ENCODE data around the gene PTPRM. TPM values are rescaled to one million over a fixed set of nuclear protein-coding genes. Genes with fewer than 3 reads are reported as not detected.

Gene PTPRM
- total RNA-seq, 2 experiments from 2014 or later, result 2.1 to 3.0 TPM

DNA sequence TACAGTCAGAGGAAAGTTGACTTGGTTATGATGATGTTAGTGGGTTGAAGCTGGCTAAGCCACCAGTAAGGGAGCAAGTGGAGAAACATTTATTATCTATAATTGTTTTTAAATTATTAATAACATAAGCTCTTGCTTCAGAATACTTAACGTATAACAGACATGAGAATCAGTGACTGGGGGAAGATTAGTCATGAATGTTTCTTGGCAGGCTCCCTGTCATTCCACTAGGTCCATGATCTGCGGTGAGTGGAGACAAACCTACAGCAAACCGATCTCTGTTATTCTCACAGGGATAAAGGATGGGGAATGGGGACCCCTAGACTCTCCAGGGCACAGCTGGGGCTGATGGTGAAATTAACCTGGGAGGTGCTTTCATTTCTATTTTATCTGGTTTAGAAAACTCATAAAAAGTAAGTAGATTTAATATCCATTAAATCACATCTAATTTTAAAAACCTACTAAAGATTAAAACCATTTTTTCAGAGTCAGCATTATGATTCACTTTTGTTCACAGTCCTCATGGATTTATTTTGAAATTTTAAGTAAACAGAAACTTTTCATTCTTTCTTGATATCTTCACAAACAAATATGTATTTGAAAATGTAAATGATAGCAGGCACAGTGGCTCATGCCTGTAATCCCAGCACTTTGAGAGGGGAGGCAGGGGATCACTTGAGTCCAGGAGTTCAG lies 420.3 kb downstream of the PTPRM start:
- H3K27ac Mint-ChIP-seq, result no peak overlapping the region
- intact Hi-C loops (cut with micrococcal nuclease), result no loop called here
- DNase-seq (no peak), ATAC-seq (no peak)
- H3K36me3 Mint-ChIP-seq (ENCODE audit: low read depth), result no peaks in the 10 kb centered on the region
- CTCF ChIA-PET, result no interaction called here
- H3K4me1 Mint-ChIP-seq (ENCODE audit: low read depth), result no peaks in the 10 kb centered on the region
- H3K27me3 Mint-ChIP-seq, result peaks cover 4% of the 10 kb centered on the region
- peaks cover 8% of the 10 kb centered on the region for H3K9me3 Mint-ChIP-seq
- H3K4me3 Mint-ChIP-seq, result no peak overlapping the region
- TF ChIP-seq, protein P1, sequence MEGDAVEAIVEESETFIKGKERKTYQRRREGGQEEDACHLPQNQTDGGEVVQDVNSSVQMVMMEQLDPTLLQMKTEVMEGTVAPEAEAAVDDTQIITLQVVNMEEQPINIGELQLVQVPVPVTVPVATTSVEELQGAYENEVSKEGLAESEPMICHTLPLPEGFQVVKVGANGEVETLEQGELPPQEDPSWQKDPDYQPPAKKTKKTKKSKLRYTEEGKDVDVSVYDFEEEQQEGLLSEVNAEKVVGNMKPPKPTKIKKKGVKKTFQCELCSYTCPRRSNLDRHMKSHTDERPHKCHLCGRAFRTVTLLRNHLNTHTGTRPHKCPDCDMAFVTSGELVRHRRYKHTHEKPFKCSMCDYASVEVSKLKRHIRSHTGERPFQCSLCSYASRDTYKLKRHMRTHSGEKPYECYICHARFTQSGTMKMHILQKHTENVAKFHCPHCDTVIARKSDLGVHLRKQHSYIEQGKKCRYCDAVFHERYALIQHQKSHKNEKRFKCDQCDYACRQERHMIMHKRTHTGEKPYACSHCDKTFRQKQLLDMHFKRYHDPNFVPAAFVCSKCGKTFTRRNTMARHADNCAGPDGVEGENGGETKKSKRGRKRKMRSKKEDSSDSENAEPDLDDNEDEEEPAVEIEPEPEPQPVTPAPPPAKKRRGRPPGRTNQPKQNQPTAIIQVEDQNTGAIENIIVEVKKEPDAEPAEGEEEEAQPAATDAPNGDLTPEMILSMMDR (IDR thresholded peaks at IDR 0.05), result no peak
- POLR2A ChIA-PET, result no interaction called here

DNA sequence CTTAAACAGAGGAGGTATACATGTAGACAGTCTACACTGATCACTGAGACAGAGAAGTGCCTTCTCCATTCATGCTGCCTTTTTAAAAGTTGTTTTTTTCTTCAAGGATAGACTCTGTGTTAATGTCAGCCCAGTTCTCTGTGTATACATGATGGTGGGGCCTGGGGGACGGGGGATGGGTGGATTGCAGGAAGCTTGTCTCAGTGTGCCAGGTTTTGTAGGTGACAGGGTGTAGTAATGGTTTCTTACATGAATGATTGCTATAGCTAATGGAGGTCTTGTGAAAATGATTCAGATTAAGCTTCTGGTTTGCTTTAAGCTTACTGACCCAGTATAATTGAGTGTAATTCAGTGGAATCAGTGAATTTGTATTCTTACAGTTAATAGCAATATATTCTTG lies 423.6 kb downstream of the PTPRM start:
- Mint-ChIP-seq H3K27ac (no peak overlapping the region), H3K4me1 (ENCODE audit: low read depth) (no peaks in the 10 kb centered on the region), H3K27me3 (peaks cover 4% of the 10 kb centered on the region), H3K36me3 (ENCODE audit: low read depth) (no peaks in the 10 kb centered on the region), H3K4me3 (no peak overlapping the region), H3K9me3 (peaks cover 16% of the 10 kb centered on the region)
- POLR2A ChIA-PET, result no interaction called here
- ATAC-seq (no peak), DNase-seq (no peak)
- intact Hi-C loops (cut with micrococcal nuclease), result no loop called here
- CTCF ChIA-PET, result no interaction called here
- TF ChIP-seq, protein P1 (IDR thresholded peaks at IDR 0.05), result no peak

DNA sequence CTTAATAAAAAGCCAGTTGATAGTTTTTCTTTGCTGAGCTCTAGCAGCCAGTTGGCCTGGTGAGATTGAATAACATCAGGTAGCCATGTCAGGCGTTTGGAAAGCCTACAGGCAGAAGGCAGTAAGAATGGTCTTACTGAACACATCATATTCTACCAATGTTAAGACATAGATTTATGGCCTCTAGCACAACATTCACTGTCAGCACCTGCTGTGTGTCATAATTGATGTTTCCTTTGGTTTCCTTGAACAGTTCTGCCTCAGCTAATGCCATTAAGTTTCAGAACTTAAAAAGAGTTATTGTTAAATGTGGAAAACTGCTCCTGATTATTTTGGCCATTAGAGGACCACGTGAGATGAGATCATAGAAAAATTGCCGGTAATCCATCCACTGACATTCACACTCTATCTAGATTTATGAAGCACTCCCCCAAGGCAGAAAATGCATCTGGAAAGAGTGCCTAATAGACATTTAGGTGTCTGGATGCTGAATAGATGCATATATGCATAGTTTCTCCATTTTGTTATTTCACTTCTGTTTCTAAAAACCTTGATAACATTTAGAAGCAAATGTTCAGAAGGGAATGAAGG lies 434.7 kb downstream of the PTPRM start:
- no peaks in the 10 kb centered on the region for H3K9me3 Mint-ChIP-seq
- ChIA-PET POLR2A (no interaction called here), CTCF (no interaction called here)
- H3K27ac Mint-ChIP-seq, result no peak overlapping the region
- DNase-seq, result no peak
- H3K27me3 Mint-ChIP-seq, result no peaks in the 10 kb centered on the region
- no peaks in the 10 kb centered on the region for H3K4me1 Mint-ChIP-seq (ENCODE audit: low read depth)
- intact Hi-C loops (cut with micrococcal nuclease), result loop anchor here (10.0 kb wide), 1 partner anchor 63 kb away; no protein-coding TSS in a partner anchor
- H3K36me3 Mint-ChIP-seq (ENCODE audit: low read depth), result no peaks in the 10 kb centered on the region
- no peak overlapping the region for H3K4me3 Mint-ChIP-seq
- no peak for ATAC-seq
- TF ChIP-seq, protein P1 (IDR thresholded peaks at IDR 0.05), result no peak

DNA sequence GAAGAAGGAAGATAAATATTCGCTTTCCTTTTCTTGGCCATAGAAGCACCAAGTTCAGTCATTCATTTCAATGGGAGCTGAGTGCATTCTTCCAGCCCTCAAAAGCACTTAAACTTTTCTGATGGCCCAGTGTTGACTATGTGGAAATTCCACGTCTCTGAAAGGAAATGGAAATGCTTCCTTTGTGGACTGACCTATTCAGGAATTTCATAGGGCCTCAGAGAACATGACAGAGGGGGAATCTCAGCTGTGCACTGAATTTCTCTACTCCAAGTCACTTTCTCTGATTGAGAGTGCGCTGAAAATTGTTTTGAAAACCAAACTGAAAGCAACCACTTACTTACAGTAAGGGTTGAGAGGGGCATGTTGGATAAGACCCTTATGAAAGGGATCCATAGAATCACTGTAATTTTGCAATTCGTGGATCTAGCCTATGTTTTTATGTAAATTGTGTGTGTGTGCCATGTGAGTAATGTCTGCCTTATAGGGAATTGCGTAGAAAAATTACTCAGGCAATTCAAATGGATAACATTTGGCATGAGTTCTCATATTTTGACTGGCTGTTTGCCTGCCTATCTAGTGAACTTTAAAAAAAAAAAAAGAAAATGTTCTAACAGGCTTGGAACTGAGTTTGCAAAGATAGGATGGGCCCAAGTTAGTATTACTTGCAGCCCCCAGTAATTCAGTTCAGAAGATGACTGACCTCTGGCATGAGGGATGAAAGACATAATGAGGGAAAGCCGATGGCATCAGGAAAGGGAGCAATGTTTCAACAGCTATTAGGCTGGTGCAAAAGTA lies 437.0 kb downstream of the PTPRM start:
- H3K27ac Mint-ChIP-seq, result no peak overlapping the region
- no peak for DNase-seq
- TF ChIP-seq, protein P1 (IDR thresholded peaks at IDR 0.05), result no peak
- H3K27me3 Mint-ChIP-seq, result no peaks in the 10 kb centered on the region
- POLR2A ChIA-PET, result no interaction called here
- H3K4me1 Mint-ChIP-seq (ENCODE audit: low read depth), result no peaks in the 10 kb centered on the region
- no peak for ATAC-seq
- H3K4me3 Mint-ChIP-seq, result no peak overlapping the region
- intact Hi-C loops (cut with micrococcal nuclease), result loop anchor here (10.0 kb wide), 1 partner anchor 61 kb away; no protein-coding TSS in a partner anchor
- H3K36me3 Mint-ChIP-seq (ENCODE audit: low read depth), result no peaks in the 10 kb centered on the region
- CTCF ChIA-PET, result no interaction called here
- H3K9me3 Mint-ChIP-seq, result no peaks in the 10 kb centered on the region

DNA sequence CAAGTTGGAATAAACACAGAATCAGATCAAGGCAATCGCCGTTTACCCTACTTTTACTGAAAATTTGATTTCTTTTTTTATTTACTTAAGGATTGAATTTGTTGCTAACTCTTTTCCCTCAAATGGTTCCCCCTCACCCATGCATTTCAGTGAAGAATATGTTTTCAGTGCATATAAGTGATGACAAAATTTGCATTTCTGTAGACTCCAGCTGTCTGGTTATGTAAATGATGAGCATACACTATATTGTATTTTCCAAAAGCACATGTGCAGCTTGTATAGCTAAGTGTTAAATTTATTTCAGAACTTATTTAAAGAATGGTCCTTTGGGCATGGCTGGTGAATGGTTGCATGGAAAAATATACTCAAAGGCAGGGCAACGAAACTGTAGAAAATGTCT lies 437.7 kb downstream of the PTPRM start:
- ATAC-seq (no peak), DNase-seq (no peak)
- ChIA-PET POLR2A (no interaction called here), CTCF (no interaction called here)
- no peaks in the 10 kb centered on the region for H3K9me3 Mint-ChIP-seq
- no peak overlapping the region for H3K27ac Mint-ChIP-seq
- TF ChIP-seq, protein P1 (IDR thresholded peaks at IDR 0.05), result no peak
- H3K4me3 Mint-ChIP-seq, result no peak overlapping the region
- H3K27me3 Mint-ChIP-seq, result no peaks in the 10 kb centered on the region
- no peaks in the 10 kb centered on the region for H3K4me1 Mint-ChIP-seq (ENCODE audit: low read depth)
- no peaks in the 10 kb centered on the region for H3K36me3 Mint-ChIP-seq (ENCODE audit: low read depth)
- intact Hi-C loops (cut with micrococcal nuclease), result loop anchor here (10.0 kb wide), 1 partner anchor 60 kb away; no protein-coding TSS in a partner anchor

Data from activated CD8-positive, alpha-beta T cell treated with anti-CD3 and anti-CD28 coated beads for 36 hours (primary cell).